ACHN (cell line): ENCODE results near the gene ECM1.

Source experiments
- DNase-seq: peaks from one replicate; pipeline ENCODE4 v3.0.0-alpha.2; 2015
- in situ Hi-C: cut with HindIII; loops from 2 replicates; pipeline ENCODE4 v1.10.0; 2017; ENCODE audit warnings: low sequenced_read_pairs, low pct_ligation_motif_present, low pct_unique_long_range_greater_than_20kb

The ECM1 gene

DNA sequence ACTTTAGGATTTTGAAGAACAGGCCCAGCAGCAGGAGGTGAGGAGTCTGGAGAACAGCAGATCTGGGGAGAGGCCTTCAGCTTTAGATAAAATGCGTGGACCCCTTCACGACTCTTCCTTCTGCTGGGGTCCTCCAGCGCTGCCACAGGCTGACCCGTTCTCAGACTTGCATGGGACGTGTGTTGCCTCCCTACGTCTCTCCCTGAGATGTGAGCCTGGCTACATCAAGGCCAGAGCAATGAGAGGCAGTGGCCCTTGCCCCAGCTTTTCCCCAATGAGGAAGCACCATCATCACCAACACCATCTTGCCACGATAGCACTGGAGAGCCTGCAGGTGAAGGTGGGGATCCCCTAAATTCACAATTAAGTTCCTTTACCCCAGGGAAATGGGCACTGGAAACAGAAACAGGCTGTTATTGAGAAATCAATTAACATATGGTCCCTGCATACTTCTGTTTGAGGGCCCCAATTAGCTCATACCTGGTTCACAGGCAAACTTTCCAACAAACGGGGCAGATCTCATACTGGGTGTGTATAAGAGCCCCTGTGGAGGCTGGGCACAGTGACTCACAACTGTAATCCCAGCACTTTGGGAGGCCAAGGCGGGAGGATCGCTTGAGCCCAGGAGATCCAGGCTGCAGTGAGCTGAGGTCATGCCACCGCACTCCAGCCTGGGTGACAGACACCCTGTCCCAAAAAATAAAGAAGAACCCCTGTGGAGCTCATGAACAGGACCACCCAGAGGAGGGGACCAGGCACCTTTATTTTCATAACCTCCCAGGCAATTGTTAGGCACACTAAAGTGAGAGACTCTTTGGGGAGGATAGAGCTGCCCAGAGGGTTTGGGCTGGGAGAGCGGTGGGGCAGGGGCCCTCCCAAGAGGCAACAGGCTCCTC lies 29.2 kb downstream of the ECM1 start:
- in situ Hi-C loops: no loop called here
- DNase-seq: no peak

- in situ Hi-C loops: no loop called here
- DNase-seq: peak; percentile 77
Measured at GRCh38 chr1:150537732-150538684, 30.1 kb downstream of the ECM1 start.

DNA sequence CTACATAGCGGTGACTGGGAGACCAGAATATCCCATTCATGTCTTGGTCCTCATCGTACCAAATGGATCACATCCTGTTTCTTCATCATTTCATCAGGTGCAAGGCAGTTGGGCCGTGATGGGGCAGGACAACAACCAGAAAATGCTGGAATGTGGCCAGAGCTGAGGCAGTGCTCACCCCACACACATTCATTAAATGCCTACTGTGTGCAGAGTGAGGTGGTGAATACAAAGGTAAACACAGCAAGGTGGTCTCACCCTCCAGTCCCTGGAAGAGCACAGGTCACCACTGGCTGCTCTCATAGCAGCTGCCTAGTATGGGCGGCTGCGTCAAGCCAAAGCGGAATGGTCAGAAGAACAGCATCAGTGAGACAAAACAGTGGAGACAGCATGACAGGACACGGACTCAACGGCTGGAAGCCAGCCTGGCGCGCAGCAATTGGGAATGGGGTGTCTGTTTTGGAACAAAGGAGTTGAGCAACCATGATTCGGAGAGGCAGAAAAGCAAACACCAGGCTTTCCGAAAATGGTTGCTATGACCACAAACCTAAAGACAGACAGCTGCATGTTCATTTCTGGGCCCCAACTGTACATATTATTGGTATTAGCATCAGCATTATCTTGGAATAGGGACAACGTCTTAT lies 35.7 kb downstream of the ECM1 start:
- in situ Hi-C loops: no loop called here
- no peak for DNase-seq

- DNase-seq: no peak
- in situ Hi-C loops: no loop called here
Measured at GRCh38 chr1:150544204-150544603, 36.3 kb downstream of the ECM1 start.

- in situ Hi-C loops: no loop called here
Measured at GRCh38 chr1:150545486-150546032, 37.6 kb downstream of the ECM1 start.

DNA sequence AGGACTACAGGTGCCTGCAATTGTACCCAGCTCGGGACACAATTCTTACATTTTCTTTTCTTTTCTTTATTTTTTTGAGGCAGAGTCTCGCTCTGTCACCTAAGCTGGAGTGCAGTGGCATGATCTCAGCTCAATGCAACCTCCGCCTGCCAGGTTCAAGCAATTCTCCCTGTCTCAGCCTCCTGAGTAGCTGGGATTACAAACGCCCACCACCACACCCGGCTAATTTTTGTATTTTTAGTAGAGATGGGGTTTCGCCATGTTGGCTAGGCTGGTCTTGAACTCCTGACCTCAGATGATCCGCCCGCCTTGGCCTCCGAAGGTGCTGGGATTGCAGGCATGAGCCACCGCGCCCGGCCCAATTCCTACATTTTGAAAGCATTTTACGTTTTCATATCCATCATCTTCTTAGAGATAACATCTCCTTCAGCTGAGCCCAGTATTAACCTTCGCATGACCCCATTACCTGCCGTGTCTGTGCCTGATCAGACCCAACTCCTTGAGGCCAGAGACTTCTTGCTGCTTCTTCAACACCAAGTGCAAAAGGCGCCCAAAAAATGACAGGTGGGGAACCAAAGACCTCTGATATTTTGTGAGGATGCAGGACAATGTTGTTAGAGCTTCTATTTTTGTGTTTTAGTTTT lies 38.5 kb downstream of the ECM1 start:
- no peak for DNase-seq
- in situ Hi-C loops: no loop called here

More at GRCh38 chr1:150545486-150546032, 37.6 kb downstream of the ECM1 start:
- DNase-seq: no peak

DNA sequence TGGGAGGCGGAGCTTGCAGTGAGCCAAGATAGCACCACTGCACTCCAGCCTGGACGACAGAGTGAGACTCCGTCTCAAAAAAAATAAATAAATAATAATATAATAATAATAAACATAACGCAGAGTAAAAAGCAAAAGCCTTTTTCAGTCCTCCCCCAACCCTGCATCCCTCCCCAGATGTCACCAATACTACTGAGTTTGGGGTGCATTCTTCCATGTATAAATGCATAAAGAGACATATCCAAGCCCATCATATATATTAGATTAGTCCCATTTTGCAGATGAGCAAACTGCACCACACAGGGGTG lies 40.4 kb downstream of the ECM1 start:
- no peak for DNase-seq
- in situ Hi-C loops: no loop called here

GRCh38 chr1:150548632-150549495 lies 41.0 kb downstream of the ECM1 start, which contains the start of gene ADAMTSL4:
TSS of gene ADAMTSL4 (plus strand) at chr1:150549408. CDS start at chr1:150552289, 2,881 bp downstream.
- in situ Hi-C loops: no loop called here
- peak; percentile 83 for DNase-seq

DNA sequence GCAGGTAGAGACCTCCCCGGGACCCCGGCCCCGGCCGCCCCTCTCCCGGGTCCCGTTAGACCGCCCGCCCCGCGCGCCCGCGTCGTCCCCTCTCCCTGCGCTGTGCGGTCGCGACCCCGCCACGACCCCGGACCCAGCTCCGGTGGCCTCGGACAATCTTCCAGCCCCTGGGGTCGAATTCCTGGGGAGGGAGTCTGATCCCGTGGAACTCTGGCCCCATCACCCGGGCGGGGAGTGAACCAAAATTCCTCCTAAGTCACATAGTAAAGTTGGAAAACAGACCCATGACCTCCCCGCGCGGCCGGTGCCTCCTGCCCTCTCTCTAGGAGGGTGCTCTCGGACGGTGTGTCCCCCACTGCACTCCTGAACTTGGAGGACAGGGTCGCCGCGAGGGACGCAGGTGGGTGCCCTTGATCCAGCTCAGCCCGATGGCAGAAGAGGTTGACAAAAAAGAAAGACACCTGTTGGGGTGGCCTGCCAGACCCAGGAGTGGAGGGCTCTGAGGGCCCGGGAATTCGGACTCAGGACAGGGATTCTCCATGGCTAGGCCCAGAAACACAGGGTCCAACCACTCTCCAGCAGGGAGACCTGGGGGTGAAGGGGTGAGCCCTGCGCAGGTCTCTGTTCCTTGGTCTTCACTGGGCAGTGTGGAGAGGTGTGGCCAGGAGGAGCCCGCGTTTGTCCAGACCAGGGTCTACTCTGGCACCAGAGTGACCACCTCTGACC lies 41.8 kb downstream of the ECM1 start:
- no peak for DNase-seq
- in situ Hi-C loops: no loop called here

- no peak for DNase-seq
- in situ Hi-C loops: no loop called here
Measured at GRCh38 chr1:150550222-150551050, 42.5 kb downstream of the ECM1 start.

GRCh38 chr1:150551051-150551783 lies 43.3 kb downstream of the ECM1 start:
- no peak for DNase-seq
- in situ Hi-C loops: no loop called here

DNA sequence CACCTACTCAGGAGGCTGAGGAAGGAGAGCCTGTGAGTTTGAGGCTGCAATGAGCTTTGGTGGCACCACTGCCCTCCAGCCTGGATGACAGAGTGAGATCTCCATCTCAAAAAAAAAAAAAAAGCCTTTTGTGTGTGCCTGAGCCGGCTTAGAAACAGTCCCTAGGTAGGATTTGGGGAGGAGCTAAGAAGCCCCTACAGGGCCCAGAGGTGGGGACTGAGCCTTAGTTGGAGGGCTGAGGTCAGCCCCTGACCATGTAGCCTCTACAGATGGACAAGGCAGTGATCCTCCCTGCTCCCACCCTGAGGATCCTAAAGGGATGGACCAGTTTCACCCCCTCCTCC lies 43.8 kb downstream of the ECM1 start:
- no peak for DNase-seq
- in situ Hi-C loops: no loop called here

GRCh38 chr1:150552128-150552910 lies 44.4 kb downstream of the ECM1 start:
- no peak for DNase-seq
- in situ Hi-C loops: no loop called here

GRCh38 chr1:150552911-150553289 lies 45.0 kb downstream of the ECM1 start:
- no peak for DNase-seq
- in situ Hi-C loops: no loop called here
